ENCODE measurements around the gene SLC4A2. TPM values are rescaled to one million over a fixed set of nuclear protein-coding genes. Genes with fewer than 3 reads are reported as not detected.

SLC4A2 gene
- total RNA-seq, 1 experiment from 2014 or later, result 164 TPM

GRCh38 chr7:151018421-151019129 lies 40.8 kb upstream of the SLC4A2 start (continued):
- TF ChIP-seq CDX4 (CRISPR knock-in tag; IDR thresholded peaks at IDR 0.05; ENCODE audit: borderline replicate concordance), result no peak
- peak; percentile 88 for TF ChIP-seq NR2C2 (CRISPR knock-in tag; IDR thresholded peaks at IDR 0.05)
- TF ChIP-seq ELF4 (CRISPR knock-in tag; IDR thresholded peaks at IDR 0.05; ENCODE audit: low read depth), result peak; percentile 95
- TF ChIP-seq PRRX2 (CRISPR knock-in tag; IDR thresholded peaks at IDR 0.05), result no peak
- TF ChIP-seq CBFB (CRISPR knock-in tag; IDR thresholded peaks at IDR 0.05; ENCODE audit: low read depth), result no peak
- no peak for TF ChIP-seq ZNF425 (CRISPR knock-in tag; conservative IDR thresholded peaks at IDR 0.05)
- TF ChIP-seq ZNF423 (CRISPR knock-in tag; IDR thresholded peaks at IDR 0.05), result no peak
- TF ChIP-seq CREB1 (CRISPR knock-in tag; IDR thresholded peaks at IDR 0.05), result peak; percentile 96
- no peak for TF ChIP-seq GTF2I (CRISPR knock-in tag; conservative IDR thresholded peaks at IDR 0.05)
- TF ChIP-seq ZNF416 (CRISPR knock-in tag; IDR thresholded peaks at IDR 0.05), result 0 out of 2 replicates have a peak, but pooled peaks have one; percentile 41
- 0 out of 2 replicates have a peak, but pooled peaks have one; percentile 74 for TF ChIP-seq ZNF512 (CRISPR knock-in tag; IDR thresholded peaks at IDR 0.05; ENCODE audit: borderline replicate concordance)
- peak; percentile 92 for TF ChIP-seq SP1 (CRISPR knock-in tag; conservative IDR thresholded peaks at IDR 0.05)
- TF ChIP-seq ZNF219 (CRISPR knock-in tag; IDR thresholded peaks at IDR 0.05; ENCODE audit: borderline replicate concordance), result peak; percentile 97
- TF ChIP-seq ZNF263 (CRISPR knock-in tag; IDR thresholded peaks at IDR 0.05; ENCODE audit: low read depth), result peak; percentile 86
- no peak for TF ChIP-seq SOX15 (CRISPR knock-in tag; IDR thresholded peaks at IDR 0.05)
- peak; percentile 88 for TF ChIP-seq USF1 (CRISPR knock-in tag; IDR thresholded peaks at IDR 0.05)
- no peak; the same call in 1 of the 2 replicates for TF ChIP-seq ERG (CRISPR knock-in tag; IDR thresholded peaks at IDR 0.05)
- no peak for TF ChIP-seq CTCF (IDR thresholded peaks at IDR 0.05)
- peak; percentile 99 for TF ChIP-seq ZNF232 (CRISPR knock-in tag; IDR thresholded peaks at IDR 0.05)
- TF ChIP-seq NFYB (CRISPR knock-in tag; conservative IDR thresholded peaks at IDR 0.05; ENCODE audit: low read depth), result peak; percentile 74
- TF ChIP-seq EMX1 (CRISPR knock-in tag; IDR thresholded peaks at IDR 0.05), result no peak
- peak; percentile 89; the same call in 1 of the 2 replicates for TF ChIP-seq ATF1 (CRISPR knock-in tag; IDR thresholded peaks at IDR 0.05)
- peak; percentile 99 for TF ChIP-seq RELA (CRISPR knock-in tag; IDR thresholded peaks at IDR 0.05; ENCODE audit: borderline replicate concordance)
- no peak for TF ChIP-seq ZNF671 (CRISPR knock-in tag; IDR thresholded peaks at IDR 0.05)
- peak; percentile 96 for TF ChIP-seq ATF3 (CRISPR knock-in tag; conservative IDR thresholded peaks at IDR 0.05)
- peak; percentile 96 for TF ChIP-seq AFF4 (CRISPR knock-in tag; IDR thresholded peaks at IDR 0.05; ENCODE audit: borderline replicate concordance)
- TF ChIP-seq TEAD1 (CRISPR knock-in tag; IDR thresholded peaks at IDR 0.05), result peak; percentile 99
